CD4-positive, alpha-beta T cell treated with Interleukin-21 for 1 hour (primary cell): ENCODE results near the gene GRM4.
"Not testable (repeated sequence)": the region's sequence is repeated elsewhere in the genome, so short reads cannot be mapped to it uniquely, and the experiment has no call there.

Experiments
- DNase-seq: peaks from one replicate; pipeline ENCODE4 v3.0.0-alpha.2; 2020

Gene GRM4

DNA sequence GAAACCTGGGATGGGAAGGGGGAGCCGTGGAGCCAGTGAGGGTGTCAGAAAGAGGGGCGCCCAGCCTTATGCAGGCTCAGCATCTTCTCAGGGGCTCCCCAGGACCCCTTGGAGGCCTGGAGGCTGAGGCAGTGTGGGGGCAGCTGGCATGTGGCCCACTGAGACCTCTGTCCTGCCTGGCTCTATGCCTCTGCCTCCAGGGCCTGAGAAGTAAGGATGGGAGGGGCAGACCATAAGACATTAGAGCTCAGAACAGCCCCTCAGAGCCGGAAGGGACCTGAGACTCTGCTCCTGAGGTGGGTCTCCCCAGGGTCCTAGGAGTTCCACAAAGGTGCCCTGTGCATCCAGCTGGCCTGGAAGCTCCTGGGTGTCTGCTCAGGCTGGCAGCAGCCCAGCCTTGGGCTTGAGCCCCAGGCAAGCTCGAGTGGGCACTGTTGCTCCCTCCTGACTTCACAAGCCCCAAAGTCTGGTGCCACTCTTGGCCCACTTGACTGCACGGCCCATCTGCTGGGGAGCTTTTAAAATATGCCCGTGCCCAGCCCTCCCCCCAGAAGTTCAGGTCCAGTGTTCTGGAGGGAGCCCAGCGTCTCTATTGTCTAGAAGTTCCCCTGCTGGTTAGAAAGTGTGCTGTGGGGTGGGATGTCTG lies 126.8 kb downstream of the GRM4 start:
- DNase-seq = no peak

- no peak for DNase-seq
Measured at GRCh38 chr6:34018026-34018425, 127.9 kb downstream of the GRM4 start.

GRCh38 chr6:34017106-34017805 lies 128.6 kb downstream of the GRM4 start:
- DNase-seq = no peak

GRCh38 chr6:34016573-34016972 lies 129.3 kb downstream of the GRM4 start:
- DNase-seq = not testable (repeated sequence)

- no peak for DNase-seq
Measured at GRCh38 chr6:34015586-34015985, 130.3 kb downstream of the GRM4 start.

DNA sequence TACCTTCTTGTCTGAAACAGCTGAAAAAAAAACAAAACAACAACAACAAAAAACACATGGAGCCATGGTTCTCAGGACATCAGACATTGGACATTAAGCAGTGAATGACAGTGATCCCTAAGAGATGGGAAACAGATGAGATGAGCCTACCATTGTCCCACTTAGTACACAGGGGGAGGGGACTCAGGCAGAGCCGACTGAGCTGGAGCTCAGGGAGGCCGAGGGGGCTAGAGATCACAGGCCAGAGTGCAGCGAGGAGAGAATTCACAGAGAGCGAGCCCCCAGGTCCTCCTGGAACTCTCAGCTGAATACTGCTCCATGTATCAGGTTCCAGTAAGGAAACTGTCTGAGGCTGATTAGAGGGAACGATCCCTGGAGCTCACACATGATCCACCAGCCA lies 134.6 kb downstream of the GRM4 start:
- DNase-seq = no peak

DNA sequence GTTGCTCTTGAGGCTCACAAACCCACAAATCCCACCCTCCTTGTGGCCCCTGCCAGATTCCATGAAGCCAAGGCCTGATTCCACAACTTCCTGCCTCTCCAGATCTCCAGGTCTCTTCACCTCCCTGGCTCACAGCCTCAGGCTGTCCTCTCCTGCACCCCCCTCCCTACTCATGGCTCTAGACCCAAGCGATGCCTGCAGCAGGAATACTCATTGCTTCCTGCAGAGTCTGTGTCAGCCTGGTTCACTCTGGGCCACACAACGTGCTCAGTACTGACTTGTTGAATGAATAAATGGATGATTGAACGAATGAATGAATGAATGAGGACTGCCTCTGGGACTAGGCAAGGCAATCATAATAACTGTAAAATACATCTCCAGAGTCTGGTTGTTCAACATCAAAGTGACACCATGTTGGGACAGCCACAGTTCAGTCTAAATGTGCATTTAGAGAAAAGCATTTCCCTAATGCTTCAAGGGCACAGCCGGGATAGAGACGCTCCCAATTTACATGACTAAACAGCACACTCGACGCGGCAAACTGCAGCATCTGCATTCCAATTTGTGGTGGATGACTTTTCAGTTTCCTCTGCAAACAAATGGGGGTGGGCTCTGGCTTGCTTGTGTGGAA lies 139.9 kb downstream of the GRM4 start:
- DNase-seq = no peak

DNA sequence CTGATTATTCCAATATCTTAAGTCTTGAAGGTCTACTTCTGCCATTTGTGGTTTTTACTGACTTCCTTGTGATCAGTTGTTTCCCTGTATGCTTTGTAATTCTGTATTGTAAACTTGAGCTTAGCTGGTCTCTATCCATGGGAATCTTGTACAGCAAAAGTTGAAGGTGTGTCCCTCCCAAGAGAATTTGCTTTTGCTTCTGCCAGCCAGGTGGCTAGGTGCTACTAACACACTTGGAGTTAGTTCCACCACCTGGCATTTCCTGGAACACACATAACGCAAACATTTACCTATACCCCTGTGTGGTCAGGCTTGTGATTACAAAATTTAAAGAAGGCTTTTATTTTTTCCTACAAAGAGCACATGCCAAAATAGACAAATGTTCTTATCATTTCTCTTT lies 141.2 kb downstream of the GRM4 start:
- no peak for DNase-seq

DNA sequence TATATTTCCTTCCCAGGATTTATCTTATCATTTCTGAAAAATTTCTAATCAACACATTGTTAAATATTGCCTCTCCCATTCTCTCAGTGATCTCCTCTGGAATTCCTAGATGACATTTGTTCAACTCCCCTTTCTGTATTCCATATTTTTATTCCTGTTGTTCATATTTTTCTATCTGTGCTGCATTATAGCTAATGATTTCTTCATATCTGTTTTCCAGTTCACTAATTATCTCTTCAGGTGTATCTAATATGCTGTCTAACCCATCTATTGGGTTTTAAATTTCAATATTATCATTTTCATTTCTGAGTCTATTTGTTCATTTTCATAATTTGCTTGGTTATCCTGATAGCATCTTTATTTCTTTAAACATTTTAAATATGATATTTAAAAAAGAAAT lies 141.9 kb downstream of the GRM4 start:
- no peak for DNase-seq

GRCh38 chr6:34001706-34002621 lies 143.9 kb downstream of the GRM4 start:
- DNase-seq = no peak

DNA sequence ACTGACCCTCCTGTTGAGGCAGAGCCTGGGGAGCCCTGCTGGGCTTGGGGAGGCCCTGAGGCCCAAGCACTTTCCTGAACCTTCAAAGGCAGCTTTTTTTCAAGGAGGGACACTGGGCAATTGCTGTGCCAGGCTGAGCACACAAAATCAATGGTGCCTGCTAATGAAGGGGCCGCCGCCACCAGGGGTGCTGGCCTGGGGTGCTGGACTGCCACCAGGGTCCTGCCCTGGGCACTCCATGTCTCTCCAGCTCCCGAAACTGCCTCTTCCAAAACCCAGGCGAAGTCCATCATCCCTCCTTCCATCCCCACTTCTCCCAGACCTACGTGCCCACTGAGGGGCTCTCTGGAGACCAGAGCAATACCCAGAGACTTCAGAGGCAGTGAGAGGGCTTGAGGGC lies 145.6 kb downstream of the GRM4 start:
- DNase-seq = no peak

- DNase-seq = no peak
Measured at GRCh38 chr6:33999567-33999966, 146.3 kb downstream of the GRM4 start.

DNA sequence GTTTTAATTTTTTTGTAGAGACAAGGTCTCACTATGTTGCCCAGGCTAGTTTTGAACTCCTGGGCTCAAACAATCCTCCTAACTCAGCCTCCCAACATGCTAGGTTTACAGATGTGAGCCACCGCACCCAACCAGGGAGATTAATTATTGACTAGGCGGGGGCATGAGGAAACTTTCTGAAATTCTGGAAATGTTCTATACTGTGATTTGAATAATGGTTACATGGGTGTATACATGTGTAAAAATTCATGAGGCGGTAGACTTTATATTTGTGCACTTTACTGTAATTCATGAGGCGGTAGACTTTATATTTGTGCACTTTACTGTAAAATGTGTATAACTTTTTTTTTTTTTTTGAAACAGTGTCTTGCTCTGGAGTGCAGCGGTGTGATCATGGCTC lies 147.2 kb downstream of the GRM4 start:
- DNase-seq = no peak

DNA sequence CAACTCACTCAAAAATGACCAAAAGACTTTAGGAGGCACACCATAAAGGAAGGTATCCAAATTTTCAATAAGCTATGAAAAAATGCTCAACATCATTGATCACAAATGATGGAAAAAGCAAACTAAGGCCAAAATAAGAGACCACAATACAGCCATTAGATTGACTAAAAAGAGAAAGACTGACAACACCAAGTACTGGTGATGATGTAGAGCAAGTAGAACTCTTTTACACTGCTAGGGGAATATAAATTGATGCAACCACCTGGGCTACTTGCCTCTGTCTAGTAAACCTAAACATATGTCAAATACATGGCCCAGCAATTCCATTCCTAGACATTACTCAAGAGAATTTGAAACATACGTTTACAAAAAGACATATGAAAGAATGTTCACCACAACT lies 148.6 kb downstream of the GRM4 start:
- DNase-seq = no peak

- DNase-seq = no peak
Measured at GRCh38 chr6:33996120-33996475, 149.8 kb downstream of the GRM4 start.

DNA sequence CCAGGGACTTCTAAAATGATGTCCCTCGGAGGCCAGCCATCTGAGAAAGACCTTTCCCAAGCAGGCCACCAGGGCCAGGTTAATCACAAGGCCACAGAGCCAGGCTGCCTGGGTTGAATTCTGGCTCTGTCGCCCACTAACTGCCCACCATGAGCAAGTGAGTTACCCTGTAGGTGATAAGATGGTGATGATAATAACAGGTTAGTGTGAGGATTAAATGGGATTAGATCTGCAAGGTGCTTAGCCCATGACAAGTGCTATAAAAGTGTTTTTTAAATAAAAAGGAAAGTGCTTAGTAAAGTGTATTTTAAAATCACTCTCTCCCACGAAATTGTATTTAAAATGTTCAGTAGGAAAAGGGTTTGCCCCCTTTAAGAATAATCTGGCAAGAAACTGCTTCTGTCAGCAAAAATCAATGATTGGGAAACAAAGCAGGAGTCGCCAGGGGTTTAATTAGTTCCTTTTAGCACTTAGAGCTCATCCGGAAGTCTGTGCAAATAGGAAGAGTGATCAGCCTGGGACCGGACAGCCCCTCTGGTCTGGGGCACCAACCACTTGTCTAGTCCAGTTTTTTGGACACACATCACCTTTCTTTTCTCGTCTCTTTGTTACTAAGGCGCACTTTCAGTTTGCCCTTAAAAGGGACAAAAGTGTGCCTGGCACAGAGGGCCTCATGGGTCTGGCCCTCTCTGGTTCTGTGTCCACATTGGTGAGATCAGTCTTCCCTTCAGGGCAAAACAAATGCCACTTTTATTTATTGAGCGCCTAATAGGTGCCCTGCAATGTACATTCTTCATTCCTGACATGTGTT lies 150.4 kb downstream of the GRM4 start:
- DNase-seq = no peak

GRCh38 chr6:33994472-33995308 lies 151.2 kb downstream of the GRM4 start:
- no peak for DNase-seq

GRCh38 chr6:33993653-33994471 lies 152.0 kb downstream of the GRM4 start:
- no peak for DNase-seq

DNA sequence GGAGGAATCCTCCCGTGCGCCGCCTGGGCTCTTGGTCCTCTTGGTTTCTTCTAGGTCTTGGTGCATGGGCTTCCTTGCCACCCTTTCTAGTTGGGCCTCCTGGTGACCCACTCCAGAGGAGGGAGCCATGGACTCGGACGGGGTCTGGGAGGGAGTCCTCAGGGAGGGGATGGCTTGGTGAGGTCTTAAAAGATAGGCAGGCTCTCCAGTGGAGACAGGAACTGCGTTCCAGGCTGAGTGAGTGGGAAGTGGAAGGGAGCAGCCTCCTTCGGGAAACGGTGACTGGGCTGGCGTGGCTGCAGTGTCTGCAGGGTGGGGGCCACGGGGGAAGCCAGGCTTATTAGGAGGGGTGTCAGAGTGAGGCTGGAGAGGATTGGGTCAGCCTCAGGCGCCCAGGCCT lies 152.8 kb downstream of the GRM4 start:
- no peak for DNase-seq

GRCh38 chr6:33992191-33992590 lies 153.7 kb downstream of the GRM4 start:
- no peak for DNase-seq

DNA sequence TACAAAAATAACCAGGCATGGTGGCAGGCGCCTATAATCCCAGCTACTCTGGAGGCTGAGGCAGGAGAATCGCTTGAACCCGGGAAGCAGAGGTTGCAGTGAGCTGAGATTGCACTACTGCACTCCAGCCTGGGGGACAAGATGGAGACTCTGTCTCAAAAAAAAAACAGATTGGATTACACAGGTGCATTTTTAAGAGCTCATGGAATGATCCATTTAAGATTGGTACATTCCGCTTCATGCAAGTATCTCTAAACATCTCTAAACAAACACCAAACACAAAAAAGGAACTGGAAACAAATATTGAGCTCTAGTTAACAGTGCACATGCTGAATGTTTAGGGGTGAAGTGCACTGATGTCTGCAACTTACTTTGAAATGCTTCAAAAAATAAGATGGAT lies 154.3 kb downstream of the GRM4 start:
- DNase-seq = no peak
